Ramos (cell line): ENCODE results near the gene PSTK.

Experiments used
- in situ Hi-C: fragments of 300-500 bp; cut with MboI; formaldehyde crosslinking; loops from one replicate; pipeline ENCODE4 v1.14.3; 2022; ENCODE audit warnings: low sequenced_read_pairs; ENCODE audit not compliant: unreplicated experiment

The PSTK gene

GRCh38 chr10:122980209-122981065 lies at the start of gene PSTK:
TSS of gene PSTK (plus strand) at chr10:122980401. CDS start at chr10:122980480, 79 bp downstream.
- in situ Hi-C loops, result no loop called here

GRCh38 chr10:122931088-122931906 lies 48.9 kb upstream of the PSTK start:
- in situ Hi-C loops, result no loop called here

GRCh38 chr10:122939133-122939855 lies 40.9 kb upstream of the PSTK start:
- in situ Hi-C loops, result no loop called here

- in situ Hi-C loops, result no loop called here
Observed at GRCh38 chr10:122939856-122940543, 40.2 kb upstream of the PSTK start.

- in situ Hi-C loops, result no loop called here
Observed at GRCh38 chr10:122949296-122949695, 30.9 kb upstream of the PSTK start.

GRCh38 chr10:122953902-122954730 lies 26.1 kb upstream of the PSTK start, which contains the start of gene C10orf88:
TSS of gene C10orf88 (minus strand) at chr10:122954227. CDS start at chr10:122954178, 49 bp downstream.
- in situ Hi-C loops, result no loop called here

GRCh38 chr10:122954731-122955050 lies 25.5 kb upstream of the PSTK start:
- in situ Hi-C loops, result no loop called here

GRCh38 chr10:122955892-122956291 lies 24.3 kb upstream of the PSTK start:
- in situ Hi-C loops, result no loop called here

- in situ Hi-C loops, result no loop called here
Observed at GRCh38 chr10:122957474-122957873, 22.7 kb upstream of the PSTK start.

GRCh38 chr10:122962405-122962804 lies 17.8 kb upstream of the PSTK start:
- in situ Hi-C loops, result no loop called here

GRCh38 chr10:122966879-122967278 lies 13.3 kb upstream of the PSTK start:
- in situ Hi-C loops, result no loop called here

- in situ Hi-C loops, result no loop called here
Observed at GRCh38 chr10:122968698-122969097, 11.5 kb upstream of the PSTK start.

- in situ Hi-C loops, result no loop called here
Observed at GRCh38 chr10:122974023-122974422, 6.2 kb upstream of the PSTK start.

GRCh38 chr10:122974543-122975064 lies 5.6 kb upstream of the PSTK start:
- in situ Hi-C loops, result no loop called here

GRCh38 chr10:122981066-122981464 lies 864 bp downstream of the PSTK start:
- in situ Hi-C loops, result no loop called here

GRCh38 chr10:122983898-122984297 lies 3.7 kb downstream of the PSTK start:
- in situ Hi-C loops, result no loop called here

GRCh38 chr10:122984708-122985107 lies 4.5 kb downstream of the PSTK start:
- in situ Hi-C loops, result no loop called here

GRCh38 chr10:122986335-122986734 lies 6.1 kb downstream of the PSTK start:
- in situ Hi-C loops, result no loop called here

- in situ Hi-C loops, result no loop called here
Observed at GRCh38 chr10:122988501-122988900, 8.3 kb downstream of the PSTK start.
